ENCODE data around the gene CPTP. TPM values are rescaled to one million over a fixed set of nuclear protein-coding genes. Genes with fewer than 3 reads are reported as not detected.

The CPTP gene
- total and polyA plus RNA-seq, 2 of the 13 experiments (the other 11 are each of a cell fraction or from before 2014, with no cell fraction given), result 5.5 to 9.3 TPM

GRCh38 chr1:1361982-1362423, 37.4 kb downstream of the CPTP start (continued):
- TF ChIP-seq GPN1 (CRISPR knock-in tag; IDR thresholded peaks at IDR 0.05; ENCODE audit: borderline replicate concordance) (no peak), ZNF414 (CRISPR knock-in tag; IDR thresholded peaks at IDR 0.05) (no peak), ZSCAN31 (CRISPR knock-in tag; IDR thresholded peaks at IDR 0.05; ENCODE audit: low read depth) (no peak), NFAT5 (CRISPR knock-in tag; IDR thresholded peaks at IDR 0.05) (no peak), NFKBIZ (CRISPR knock-in tag; IDR thresholded peaks at IDR 0.05) (no peak), ESRRA (CRISPR knock-in tag; IDR thresholded peaks at IDR 0.05; ENCODE audit: low read depth) (no peak), SPEN (CRISPR knock-in tag; IDR thresholded peaks at IDR 0.05; ENCODE audit: low read depth) (peak; percentile 65), E2F5 (CRISPR knock-in tag; conservative IDR thresholded peaks at IDR 0.05) (no peak), NKX3-1 (CRISPR knock-in tag; IDR thresholded peaks at IDR 0.05) (no peak), TRIM22 (IDR thresholded peaks at IDR 0.05) (no peak), PRDM10 (CRISPR knock-in tag; IDR thresholded peaks at IDR 0.05; ENCODE audit: low read depth) (no peak), MED13 (CRISPR knock-in tag; IDR thresholded peaks at IDR 0.05) (no peak), SRY (CRISPR knock-in tag; IDR thresholded peaks at IDR 0.05) (no peak), GRHL1 (CRISPR knock-in tag; conservative IDR thresholded peaks at IDR 0.05) (no peak), HNRNPLL (IDR thresholded peaks at IDR 0.05; ENCODE audit: low read depth, low read length, poor library complexity, severe bottlenecking) (peak; percentile 17)
